SU-DHL-6 (cell line): ENCODE results near the gene DENR.

Source experiments
- H2AFZ ChIP-seq: fragments of 200-600 bp; sonication (generic); 2 replicates; pipeline ENCODE4 v1.6.1; 2014; ENCODE audit warnings: low read depth, mild to moderate bottlenecking, moderate library complexity, mixed read lengths, antibody characterized with exemption, low read length; ENCODE audit not compliant: severe bottlenecking
- H3F3A ChIP-seq: fragments of 200-600 bp; shearing (Covaris generic); 2 replicates; pipeline ENCODE4 v1.6.0; 2016; ENCODE audit warnings: antibody characterized with exemption, mild to moderate bottlenecking; ENCODE audit not compliant: insufficient read depth
- H3K27ac ChIP-seq: fragments of 200-600 bp; sonication (generic); 2 replicates; pipeline ENCODE4 v1.5.1; 2016; ENCODE audit warnings: low read depth, mild to moderate bottlenecking, low read length, moderate library complexity, mixed read lengths
- H3K27me3 ChIP-seq: fragments of 200-600 bp; sonication (generic), shearing (Covaris generic); 2 replicates; pipeline ENCODE4 v1.6.0; 2014; ENCODE audit warnings: mild to moderate bottlenecking, low read length
- H3K36me3 ChIP-seq: fragments of 200-600 bp; sonication (generic); 2 replicates; pipeline ENCODE4 v1.6.1; 2014; ENCODE audit warnings: mild to moderate bottlenecking, low read length, mixed read lengths
- H3K4me2 ChIP-seq: fragments of 300-600, 200-600 bp; shearing (Covaris generic), sonication (generic); 2 replicates; pipeline ENCODE4 v1.6.0; 2014; ENCODE audit warnings: low read length, low read depth, mild to moderate bottlenecking; ENCODE audit not compliant: poor library complexity, severe bottlenecking
- H3K4me3 ChIP-seq: fragments of 200-600 bp; sonication (generic); 2 replicates; pipeline ENCODE4 v1.5.1; 2014; ENCODE audit warnings: antibody characterized with exemption, low read length, mild to moderate bottlenecking, mixed read lengths; ENCODE audit not compliant: insufficient read depth, poor library complexity, severe bottlenecking
- H3K79me2 ChIP-seq: fragments of 200-600 bp; sonication (generic); 2 replicates; pipeline ENCODE4 v1.6.1; 2014; ENCODE audit warnings: mild to moderate bottlenecking, low read length, moderate library complexity; ENCODE audit not compliant: insufficient read depth
- H3K9ac ChIP-seq: fragments of 200-600 bp; sonication (generic); 2 replicates; pipeline ENCODE4 v1.7.0; 2014; ENCODE audit warnings: mild to moderate bottlenecking, low read length
- H3K9me2 ChIP-seq: fragments of 200-600 bp; sonication (generic); replicated peaks from 2 replicates; pipeline ENCODE4 v1.6.1; 2014; ENCODE audit warnings: low read length; ENCODE audit not compliant: insufficient read depth
- H3K9me3 ChIP-seq: fragments of 200-600 bp; sonication (generic); 2 replicates; pipeline ENCODE4 v1.6.1; 2014; ENCODE audit warnings: low read length, mixed read lengths; ENCODE audit not compliant: insufficient read depth
- H4K20me1 ChIP-seq: fragments of 200-600 bp; sonication (generic); 2 replicates; pipeline ENCODE4 v1.6.1; 2014; ENCODE audit warnings: low read depth, mild to moderate bottlenecking, antibody characterized with exemption, low read length, moderate library complexity, mixed read lengths
- EZH2phosphoT487 ChIP-seq: fragments of 200-600 bp; sonication (generic), shearing (Covaris generic); conservative IDR thresholded peaks from 2 replicates; pipeline ENCODE4 v1.6.1; 2018; ENCODE audit warnings: mild to moderate bottlenecking, antibody characterized with exemption, low read length, moderate library complexity, mixed read lengths
- TF ChIP-seq, protein P1 (sequence below): fragments of 200-600 bp; sonication (generic); IDR thresholded peaks from one replicate; pipeline ENCODE4 v1.5.1; 2017; ENCODE audit warnings: antibody characterized with exemption, mild to moderate bottlenecking, low read length, moderate library complexity; ENCODE audit not compliant: insufficient read depth, poor library complexity, severe bottlenecking

The DENR gene

DNA sequence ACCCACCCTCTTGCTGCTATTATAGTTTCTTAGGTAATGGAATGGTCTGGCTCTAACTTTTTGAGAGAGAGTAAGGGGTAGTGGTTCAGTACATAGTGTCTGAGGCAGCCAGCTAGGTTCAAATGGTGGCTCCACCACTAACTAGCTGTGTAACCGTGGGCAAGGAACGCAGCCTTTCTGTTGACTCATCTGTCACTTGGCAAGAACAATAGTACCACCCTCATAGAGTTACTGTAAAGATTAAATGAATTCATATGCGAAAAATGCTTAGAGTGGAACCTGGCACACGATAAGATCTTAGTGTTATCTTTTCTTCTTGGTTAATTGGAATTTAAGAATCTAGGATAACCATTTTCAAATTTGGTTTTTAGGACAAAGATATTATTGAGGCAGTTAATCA lies 35.8 kb downstream of the DENR start:
- H2AFZ ChIP-seq, result no peak overlapping the region
- no peaks in the 10 kb centered on the region for H4K20me1 ChIP-seq
- no peak overlapping the region for H3K4me3 ChIP-seq
- H3K27ac ChIP-seq, result no peak overlapping the region
- TF ChIP-seq EZH2phosphoT487, result no peak
- TF ChIP-seq, protein P1, sequence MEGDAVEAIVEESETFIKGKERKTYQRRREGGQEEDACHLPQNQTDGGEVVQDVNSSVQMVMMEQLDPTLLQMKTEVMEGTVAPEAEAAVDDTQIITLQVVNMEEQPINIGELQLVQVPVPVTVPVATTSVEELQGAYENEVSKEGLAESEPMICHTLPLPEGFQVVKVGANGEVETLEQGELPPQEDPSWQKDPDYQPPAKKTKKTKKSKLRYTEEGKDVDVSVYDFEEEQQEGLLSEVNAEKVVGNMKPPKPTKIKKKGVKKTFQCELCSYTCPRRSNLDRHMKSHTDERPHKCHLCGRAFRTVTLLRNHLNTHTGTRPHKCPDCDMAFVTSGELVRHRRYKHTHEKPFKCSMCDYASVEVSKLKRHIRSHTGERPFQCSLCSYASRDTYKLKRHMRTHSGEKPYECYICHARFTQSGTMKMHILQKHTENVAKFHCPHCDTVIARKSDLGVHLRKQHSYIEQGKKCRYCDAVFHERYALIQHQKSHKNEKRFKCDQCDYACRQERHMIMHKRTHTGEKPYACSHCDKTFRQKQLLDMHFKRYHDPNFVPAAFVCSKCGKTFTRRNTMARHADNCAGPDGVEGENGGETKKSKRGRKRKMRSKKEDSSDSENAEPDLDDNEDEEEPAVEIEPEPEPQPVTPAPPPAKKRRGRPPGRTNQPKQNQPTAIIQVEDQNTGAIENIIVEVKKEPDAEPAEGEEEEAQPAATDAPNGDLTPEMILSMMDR, result no peak
- no peaks in the 10 kb centered on the region for H3K27me3 ChIP-seq
- H3K79me2 ChIP-seq, result no peaks in the 10 kb centered on the region
- H3K9me2 ChIP-seq, result no peaks in the 10 kb centered on the region
- no peak overlapping the region for H3K4me2 ChIP-seq
- no peaks in the 10 kb centered on the region for H3K9me3 ChIP-seq
- H3K9ac ChIP-seq, result no peak overlapping the region
- no peaks in the 10 kb centered on the region for H3K36me3 ChIP-seq
- no peaks in the 10 kb centered on the region for H3F3A ChIP-seq

DNA sequence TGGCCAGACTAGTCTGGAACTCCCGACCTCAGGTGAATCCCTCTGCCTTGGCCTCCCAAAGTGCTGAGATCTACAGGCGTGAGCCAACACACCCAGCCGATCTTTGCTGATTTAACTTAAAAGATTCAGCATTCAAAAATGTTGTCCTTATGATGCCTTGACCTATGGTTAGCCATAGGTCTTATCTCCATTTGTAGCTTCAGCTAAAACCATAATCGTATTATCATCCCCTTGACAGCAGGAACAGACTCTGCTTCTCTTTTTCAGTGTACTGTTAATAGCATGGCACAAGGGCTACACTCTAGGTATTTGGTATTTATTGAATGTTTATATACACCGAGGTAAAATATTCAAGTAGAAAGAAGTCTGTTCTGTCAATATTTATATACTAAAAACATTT lies 37.0 kb downstream of the DENR start:
- Histone ChIP-seq H3K4me3 (no peak overlapping the region), H2AFZ (no peak overlapping the region), H3K36me3 (no peaks in the 10 kb centered on the region), H3K79me2 (no peaks in the 10 kb centered on the region), H3K4me2 (no peak overlapping the region), H3K9ac (no peak overlapping the region), H3K9me2 (no peaks in the 10 kb centered on the region), H3K27ac (no peak overlapping the region), H4K20me1 (no peaks in the 10 kb centered on the region), H3K27me3 (no peaks in the 10 kb centered on the region), H3F3A (no peaks in the 10 kb centered on the region), H3K9me3 (no peaks in the 10 kb centered on the region)
- no peak for TF ChIP-seq EZH2phosphoT487
- TF ChIP-seq, protein P1, result no peak

DNA sequence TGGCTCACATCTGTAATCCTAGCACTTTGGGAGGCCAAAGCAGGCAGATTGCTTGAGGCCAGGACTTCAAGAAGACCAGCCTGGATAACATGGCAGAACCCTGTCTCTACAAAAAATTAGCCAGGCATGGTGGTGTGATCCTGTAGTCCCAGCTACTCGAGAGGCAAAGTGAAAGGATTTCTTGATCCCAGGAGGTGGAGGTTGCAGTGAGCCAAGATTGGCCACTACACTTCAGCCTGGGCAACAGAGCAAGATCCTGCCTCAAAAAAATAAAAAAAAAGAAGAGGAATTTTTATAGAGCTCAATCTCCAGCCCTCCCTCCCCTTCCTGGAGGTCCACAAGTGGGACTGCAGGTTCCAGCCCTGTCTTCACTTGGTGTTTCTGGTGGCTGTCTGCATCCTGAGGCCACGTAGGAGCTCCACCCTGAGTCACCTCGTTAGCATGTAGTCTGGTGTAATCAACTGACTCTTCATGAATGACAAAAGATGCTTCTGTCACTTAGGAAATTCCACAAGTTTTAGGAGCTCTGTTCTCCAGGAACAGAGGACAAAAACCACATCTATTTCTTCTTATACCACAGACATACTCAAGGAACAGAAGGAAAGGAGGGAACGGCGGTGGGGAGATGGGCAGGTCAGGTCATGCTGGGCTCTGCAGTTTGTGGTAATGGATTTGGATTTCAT lies 37.9 kb downstream of the DENR start:
- Histone ChIP-seq H4K20me1 (no peaks in the 10 kb centered on the region), H3K4me3 (no peak overlapping the region), H3K36me3 (no peaks in the 10 kb centered on the region), H3K4me2 (no peak overlapping the region), H2AFZ (no peak overlapping the region), H3K27me3 (no peaks in the 10 kb centered on the region), H3K9me3 (no peaks in the 10 kb centered on the region), H3K27ac (no peak overlapping the region), H3K9ac (no peak overlapping the region), H3K79me2 (no peaks in the 10 kb centered on the region), H3K9me2 (no peaks in the 10 kb centered on the region), H3F3A (no peaks in the 10 kb centered on the region)
- TF ChIP-seq EZH2phosphoT487, result no peak

DNA sequence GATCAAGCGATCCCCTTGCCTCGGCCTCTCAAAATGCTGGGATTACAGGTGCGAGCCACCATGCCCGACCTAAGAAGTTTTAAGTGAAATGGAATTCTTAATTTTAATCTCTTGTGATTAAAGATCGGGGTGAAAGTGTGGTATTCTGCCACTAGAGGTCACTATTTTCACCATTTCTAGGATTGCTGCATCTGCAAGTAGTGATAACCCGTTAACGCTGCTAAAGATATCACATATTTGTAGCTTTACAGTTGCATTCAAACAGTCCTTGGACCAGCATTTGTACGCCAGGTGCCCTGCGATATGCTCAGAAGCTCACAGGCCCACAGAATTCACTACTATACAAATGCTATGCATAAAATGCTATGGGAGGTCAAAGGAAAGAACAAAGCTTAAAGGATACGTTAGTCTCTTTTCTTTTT lies 41.1 kb downstream of the DENR start:
- Histone ChIP-seq H3K4me2 (no peak overlapping the region), H4K20me1 (no peaks in the 10 kb centered on the region), H3K27ac (no peak overlapping the region), H2AFZ (no peak overlapping the region), H3K36me3 (no peaks in the 10 kb centered on the region), H3K79me2 (no peaks in the 10 kb centered on the region), H3F3A (no peaks in the 10 kb centered on the region), H3K27me3 (no peaks in the 10 kb centered on the region), H3K4me3 (no peak overlapping the region), H3K9me2 (no peaks in the 10 kb centered on the region), H3K9me3 (no peaks in the 10 kb centered on the region), H3K9ac (no peak overlapping the region)
- TF ChIP-seq, protein P1, result peak; percentile 83
- no peak for TF ChIP-seq EZH2phosphoT487
